Measurements from ENCODE around the gene SERPINE1. TPM values are rescaled to one million over a fixed set of nuclear protein-coding genes. Genes with fewer than 3 reads are reported as not detected.

SERPINE1 gene
- total and polyA plus RNA-seq, 2 of the 13 experiments (the other 11 are each of a cell fraction or from before 2014, with no cell fraction given) = 21.2 to 1,576 TPM

- TF ChIP-seq BRD4 (CRISPR knock-in tag; IDR thresholded peaks at IDR 0.05) (no peak), ZNF510 (CRISPR knock-in tag; IDR thresholded peaks at IDR 0.05; ENCODE audit: low read depth) (0 out of 2 replicates have a peak, but pooled peaks have one; percentile 35), FUBP1 (CRISPR knock-in tag; IDR thresholded peaks at IDR 0.05; ENCODE audit: borderline replicate concordance) (no peak), MED8 (CRISPR knock-in tag; IDR thresholded peaks at IDR 0.05; ENCODE audit: insufficient replicate concordance) (no peak), MED13 (CRISPR knock-in tag; IDR thresholded peaks at IDR 0.05) (no peak), ZNF331 (CRISPR knock-in tag; IDR thresholded peaks at IDR 0.05) (0 out of 2 replicates have a peak, but pooled peaks have one; percentile 14), ELF1 (CRISPR knock-in tag; IDR thresholded peaks at IDR 0.05) (peak; percentile 63), HNRNPLL (IDR thresholded peaks at IDR 0.05; ENCODE audit: low read depth, low read length, poor library complexity, severe bottlenecking) (no peak), ZNF777 (CRISPR knock-in tag; IDR thresholded peaks at IDR 0.05) (no peak), ZNF792 (CRISPR knock-in tag; IDR thresholded peaks at IDR 0.05) (no peak), SETDB1 (CRISPR knock-in tag; IDR thresholded peaks at IDR 0.05; ENCODE audit: borderline replicate concordance) (no peak), ZFP62 (CRISPR knock-in tag; IDR thresholded peaks at IDR 0.05) (no peak), AKAP8 (CRISPR knock-in tag; IDR thresholded peaks at IDR 0.05) (no peak; the same call in 1 of the 2 replicates), ZSCAN29 (CRISPR knock-in tag; conservative IDR thresholded peaks at IDR 0.05) (peak; percentile 84), GLMP (CRISPR knock-in tag; IDR thresholded peaks at IDR 0.05; ENCODE audit: borderline replicate concordance) (no peak), CREB1 (IDR thresholded peaks at IDR 0.05) (no peak), CREB1 (CRISPR knock-in tag; IDR thresholded peaks at IDR 0.05) (no peak)
- TF ChIP-seq, protein P1, sequence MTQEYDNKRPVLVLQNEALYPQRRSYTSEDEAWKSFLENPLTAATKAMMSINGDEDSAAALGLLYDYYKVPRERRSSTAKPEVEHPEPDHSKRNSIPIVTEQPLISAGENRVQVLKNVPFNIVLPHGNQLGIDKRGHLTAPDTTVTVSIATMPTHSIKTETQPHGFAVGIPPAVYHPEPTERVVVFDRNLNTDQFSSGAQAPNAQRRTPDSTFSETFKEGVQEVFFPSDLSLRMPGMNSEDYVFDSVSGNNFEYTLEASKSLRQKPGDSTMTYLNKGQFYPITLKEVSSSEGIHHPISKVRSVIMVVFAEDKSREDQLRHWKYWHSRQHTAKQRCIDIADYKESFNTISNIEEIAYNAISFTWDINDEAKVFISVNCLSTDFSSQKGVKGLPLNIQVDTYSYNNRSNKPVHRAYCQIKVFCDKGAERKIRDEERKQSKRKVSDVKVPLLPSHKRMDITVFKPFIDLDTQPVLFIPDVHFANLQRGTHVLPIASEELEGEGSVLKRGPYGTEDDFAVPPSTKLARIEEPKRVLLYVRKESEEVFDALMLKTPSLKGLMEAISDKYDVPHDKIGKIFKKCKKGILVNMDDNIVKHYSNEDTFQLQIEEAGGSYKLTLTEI (CRISPR knock-in tag; conservative IDR thresholded peaks at IDR 0.05) = no peak
- TF ChIP-seq, protein P2, sequence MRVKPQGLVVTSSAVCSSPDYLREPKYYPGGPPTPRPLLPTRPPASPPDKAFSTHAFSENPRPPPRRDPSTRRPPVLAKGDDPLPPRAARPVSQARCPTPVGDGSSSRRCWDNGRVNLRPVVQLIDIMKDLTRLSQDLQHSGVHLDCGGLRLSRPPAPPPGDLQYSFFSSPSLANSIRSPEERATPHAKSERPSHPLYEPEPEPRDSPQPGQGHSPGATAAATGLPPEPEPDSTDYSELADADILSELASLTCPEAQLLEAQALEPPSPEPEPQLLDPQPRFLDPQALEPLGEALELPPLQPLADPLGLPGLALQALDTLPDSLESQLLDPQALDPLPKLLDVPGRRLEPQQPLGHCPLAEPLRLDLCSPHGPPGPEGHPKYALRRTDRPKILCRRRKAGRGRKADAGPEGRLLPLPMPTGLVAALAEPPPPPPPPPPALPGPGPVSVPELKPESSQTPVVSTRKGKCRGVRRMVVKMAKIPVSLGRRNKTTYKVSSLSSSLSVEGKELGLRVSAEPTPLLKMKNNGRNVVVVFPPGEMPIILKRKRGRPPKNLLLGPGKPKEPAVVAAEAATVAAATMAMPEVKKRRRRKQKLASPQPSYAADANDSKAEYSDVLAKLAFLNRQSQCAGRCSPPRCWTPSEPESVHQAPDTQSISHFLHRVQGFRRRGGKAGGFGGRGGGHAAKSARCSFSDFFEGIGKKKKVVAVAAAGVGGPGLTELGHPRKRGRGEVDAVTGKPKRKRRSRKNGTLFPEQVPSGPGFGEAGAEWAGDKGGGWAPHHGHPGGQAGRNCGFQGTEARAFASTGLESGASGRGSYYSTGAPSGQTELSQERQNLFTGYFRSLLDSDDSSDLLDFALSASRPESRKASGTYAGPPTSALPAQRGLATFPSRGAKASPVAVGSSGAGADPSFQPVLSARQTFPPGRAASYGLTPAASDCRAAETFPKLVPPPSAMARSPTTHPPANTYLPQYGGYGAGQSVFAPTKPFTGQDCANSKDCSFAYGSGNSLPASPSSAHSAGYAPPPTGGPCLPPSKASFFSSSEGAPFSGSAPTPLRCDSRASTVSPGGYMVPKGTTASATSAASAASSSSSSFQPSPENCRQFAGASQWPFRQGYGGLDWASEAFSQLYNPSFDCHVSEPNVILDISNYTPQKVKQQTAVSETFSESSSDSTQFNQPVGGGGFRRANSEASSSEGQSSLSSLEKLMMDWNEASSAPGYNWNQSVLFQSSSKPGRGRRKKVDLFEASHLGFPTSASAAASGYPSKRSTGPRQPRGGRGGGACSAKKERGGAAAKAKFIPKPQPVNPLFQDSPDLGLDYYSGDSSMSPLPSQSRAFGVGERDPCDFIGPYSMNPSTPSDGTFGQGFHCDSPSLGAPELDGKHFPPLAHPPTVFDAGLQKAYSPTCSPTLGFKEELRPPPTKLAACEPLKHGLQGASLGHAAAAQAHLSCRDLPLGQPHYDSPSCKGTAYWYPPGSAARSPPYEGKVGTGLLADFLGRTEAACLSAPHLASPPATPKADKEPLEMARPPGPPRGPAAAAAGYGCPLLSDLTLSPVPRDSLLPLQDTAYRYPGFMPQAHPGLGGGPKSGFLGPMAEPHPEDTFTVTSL (CRISPR knock-in tag; IDR thresholded peaks at IDR 0.05; ENCODE audit: borderline replicate concordance) = peak; percentile 6; the same call in 1 of the 2 replicates
Measured at GRCh38 chr7:101108330-101108857, 18.5 kb upstream of the SERPINE1 start (continued).

All from HepG2 (cell line).